ENCODE data around the gene C16orf86.

- no peak for TF ChIP-seq CTCF (IDR thresholded peaks at IDR 0.05; ENCODE audit: low read length)
- no peak for TF ChIP-seq EZH2phosphoT487 (IDR thresholded peaks at IDR 0.05; ENCODE audit: low read length)
- no peak for TF ChIP-seq EZH2 (optimal IDR thresholded peaks at IDR 0.05; ENCODE audit: low read depth, low read length)
Measured at GRCh38 chr16:67716097-67716496, 49.5 kb downstream of the C16orf86 start.

Measured in MM.1S (cell line).